ENCODE data around the gene LCN9.

Gene LCN9

DNA sequence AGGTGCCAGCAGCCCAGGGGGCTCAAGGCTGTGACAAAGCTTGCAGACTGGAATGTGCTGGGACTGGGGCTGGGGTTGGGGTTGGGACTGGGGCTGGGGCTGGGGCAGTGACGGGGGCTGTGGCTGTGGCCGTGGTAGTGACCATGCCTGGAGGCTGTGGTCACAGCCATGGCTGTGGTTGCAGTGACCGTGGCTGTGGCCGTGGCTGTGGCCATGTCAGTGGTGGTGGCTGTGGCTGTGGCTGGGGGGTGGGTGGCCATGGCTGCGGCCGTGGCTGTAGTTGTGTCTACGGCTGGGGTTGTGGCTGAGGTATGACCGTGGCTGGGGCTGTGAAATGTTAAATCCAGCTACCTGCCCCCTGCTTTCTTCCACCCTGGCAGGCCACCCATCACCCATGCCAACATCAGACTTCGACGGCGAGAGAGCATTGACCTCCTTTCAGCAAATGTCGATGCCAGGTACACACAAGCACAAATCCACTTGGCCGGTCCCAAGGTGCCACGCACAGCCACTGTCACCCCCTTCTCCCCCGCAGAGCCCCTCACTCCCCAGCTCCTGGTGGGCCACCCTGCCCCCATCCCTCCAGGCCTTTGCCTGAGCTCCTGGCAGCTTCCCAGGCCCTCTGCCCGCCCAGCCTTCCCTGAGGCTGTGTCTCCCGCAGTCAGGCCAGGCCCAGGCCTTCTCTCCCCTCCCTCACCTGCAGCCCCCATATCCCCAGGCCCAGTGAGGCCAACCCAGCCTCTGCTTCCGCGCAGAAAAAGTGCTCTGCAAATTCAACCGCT lies 15.3 kb downstream of the LCN9 start:
- Histone ChIP-seq H3K4me3 (ENCODE audit: low read depth, low read length) (no peak overlapping the region), H3K27me3 (ENCODE audit: control insufficient read depth, insufficient read depth, low read length) (no peaks in the 10 kb centered on the region), H3K9me3 (ENCODE audit: control insufficient read depth, insufficient read depth, low read length) (no peaks in the 10 kb centered on the region), H3K36me3 (ENCODE audit: control insufficient read depth, insufficient read depth, low read length) (no peaks in the 10 kb centered on the region), H3K9ac (ENCODE audit: low read depth, low read length) (no peak overlapping the region), H3K4me1 (ENCODE audit: control insufficient read depth, insufficient read depth, low read length) (no peaks in the 10 kb centered on the region)

DNA sequence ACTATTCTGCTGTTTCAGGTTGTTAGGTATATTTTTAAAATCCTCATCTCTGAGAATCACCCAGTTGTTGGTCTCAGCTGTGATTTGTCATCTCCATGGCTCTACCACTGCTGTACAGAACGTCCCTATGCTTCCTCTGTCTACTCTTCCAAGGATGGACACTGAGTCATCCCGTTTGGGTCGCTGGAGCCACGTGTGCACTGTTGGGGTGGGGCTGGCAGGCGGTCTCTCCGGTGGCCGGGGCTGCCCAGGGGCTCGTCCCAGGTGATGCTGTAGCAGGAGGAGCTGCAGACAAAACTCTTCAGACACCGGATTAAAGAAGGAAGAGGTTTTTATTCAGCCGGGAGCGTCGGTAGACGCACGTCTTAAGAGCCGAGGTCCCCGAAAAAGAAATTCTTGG lies 16.9 kb downstream of the LCN9 start:
- Histone ChIP-seq H3K4me3 (ENCODE audit: low read depth, low read length) (no peak overlapping the region), H3K4me1 (ENCODE audit: control insufficient read depth, insufficient read depth, low read length) (no peaks in the 10 kb centered on the region), H3K9me3 (ENCODE audit: control insufficient read depth, insufficient read depth, low read length) (no peaks in the 10 kb centered on the region), H3K9ac (ENCODE audit: low read depth, low read length) (no peak overlapping the region), H3K27me3 (ENCODE audit: control insufficient read depth, insufficient read depth, low read length) (no peaks in the 10 kb centered on the region), H3K36me3 (ENCODE audit: control insufficient read depth, insufficient read depth, low read length) (no peaks in the 10 kb centered on the region)

DNA sequence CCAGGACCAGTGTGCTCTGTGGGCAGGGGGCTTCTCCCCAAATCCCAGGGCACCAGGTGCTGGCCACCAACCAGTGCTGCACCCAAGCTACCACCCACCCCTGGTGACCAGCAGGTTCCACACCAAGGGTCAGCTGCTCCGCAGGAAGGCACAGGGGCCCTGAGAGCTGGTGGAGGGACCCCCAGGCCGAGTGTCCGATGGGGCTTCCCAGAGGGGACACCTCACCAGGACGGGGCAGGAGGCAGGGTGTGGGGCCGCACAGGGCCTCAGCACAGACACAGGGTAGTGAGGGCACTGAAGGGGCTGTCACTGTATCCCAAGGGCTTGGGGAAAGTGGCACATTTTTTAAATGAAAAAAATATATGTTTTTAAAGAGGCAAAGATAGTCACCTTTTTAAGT lies 18.1 kb downstream of the LCN9 start:
- H3K27me3 ChIP-seq (ENCODE audit: control insufficient read depth, insufficient read depth, low read length): no peaks in the 10 kb centered on the region
- no peaks in the 10 kb centered on the region for H3K4me1 ChIP-seq (ENCODE audit: control insufficient read depth, insufficient read depth, low read length)
- H3K36me3 ChIP-seq (ENCODE audit: control insufficient read depth, insufficient read depth, low read length): no peaks in the 10 kb centered on the region
- no peak overlapping the region for H3K4me3 ChIP-seq (ENCODE audit: low read depth, low read length)
- H3K9me3 ChIP-seq (ENCODE audit: control insufficient read depth, insufficient read depth, low read length): no peaks in the 10 kb centered on the region
- no peak overlapping the region for H3K9ac ChIP-seq (ENCODE audit: low read depth, low read length)

DNA sequence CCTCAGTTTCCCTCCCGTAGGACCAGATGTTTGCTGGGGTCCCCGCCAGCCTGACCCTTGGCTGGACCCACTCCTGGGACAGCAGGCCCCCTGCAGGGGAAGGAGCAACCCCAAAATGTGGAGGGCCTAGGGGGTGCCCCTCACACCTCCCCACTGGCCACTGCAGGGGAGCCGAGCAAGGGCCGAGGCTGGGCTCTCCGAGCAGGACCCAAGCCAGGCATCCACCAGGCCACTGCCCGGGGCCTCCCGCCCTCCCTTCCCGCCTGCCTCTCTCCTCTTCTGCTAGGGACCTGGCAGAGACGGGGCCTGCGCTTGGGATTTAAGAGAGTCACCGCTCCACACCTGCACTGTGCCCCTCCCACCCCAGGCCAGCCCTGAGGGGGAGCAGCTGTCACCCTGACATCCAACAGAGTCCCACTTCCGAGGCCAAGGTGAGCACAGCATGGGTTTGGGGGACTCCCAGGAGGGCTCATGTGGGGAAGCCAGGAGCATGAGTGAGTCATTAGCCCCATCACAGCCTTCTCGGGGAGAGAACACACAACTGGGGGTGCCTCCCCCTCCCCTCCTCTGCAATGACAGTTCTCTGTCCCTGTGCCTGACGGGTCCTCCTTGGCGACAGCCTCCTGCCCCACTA lies 20.4 kb downstream of the LCN9 start:
- Histone ChIP-seq H3K9ac (ENCODE audit: low read depth, low read length) (no peak overlapping the region), H3K4me1 (ENCODE audit: control insufficient read depth, insufficient read depth, low read length) (no peaks in the 10 kb centered on the region), H3K27me3 (ENCODE audit: control insufficient read depth, insufficient read depth, low read length) (no peaks in the 10 kb centered on the region), H3K4me3 (ENCODE audit: low read depth, low read length) (no peak overlapping the region), H3K9me3 (ENCODE audit: control insufficient read depth, insufficient read depth, low read length) (no peaks in the 10 kb centered on the region), H3K36me3 (ENCODE audit: control insufficient read depth, insufficient read depth, low read length) (no peaks in the 10 kb centered on the region)

DNA sequence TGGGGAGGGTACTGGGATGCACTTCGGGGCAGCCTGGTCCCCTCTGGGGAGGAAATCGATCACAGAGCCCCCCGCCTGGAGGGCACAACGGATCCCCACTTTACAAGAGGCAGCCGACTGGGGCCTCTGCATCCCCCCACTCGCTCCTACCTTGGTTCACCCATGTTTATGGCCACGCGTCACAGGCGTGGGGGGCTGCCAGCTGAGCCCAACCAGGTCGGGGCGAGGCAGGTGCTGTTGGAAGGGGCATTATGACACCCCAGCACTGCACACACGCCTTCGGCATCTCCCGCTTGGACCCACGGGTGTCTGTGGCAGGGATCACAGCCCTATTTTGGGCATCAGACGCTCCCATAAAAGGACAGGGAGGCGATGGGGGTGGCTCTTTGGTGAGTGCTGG lies 21.6 kb downstream of the LCN9 start:
- Histone ChIP-seq H3K36me3 (ENCODE audit: control insufficient read depth, insufficient read depth, low read length) (no peaks in the 10 kb centered on the region), H3K4me3 (ENCODE audit: low read depth, low read length) (no peak overlapping the region), H3K9me3 (ENCODE audit: control insufficient read depth, insufficient read depth, low read length) (no peaks in the 10 kb centered on the region), H3K4me1 (ENCODE audit: control insufficient read depth, insufficient read depth, low read length) (no peaks in the 10 kb centered on the region), H3K27me3 (ENCODE audit: control insufficient read depth, insufficient read depth, low read length) (no peaks in the 10 kb centered on the region), H3K9ac (ENCODE audit: low read depth, low read length) (no peak overlapping the region)

DNA sequence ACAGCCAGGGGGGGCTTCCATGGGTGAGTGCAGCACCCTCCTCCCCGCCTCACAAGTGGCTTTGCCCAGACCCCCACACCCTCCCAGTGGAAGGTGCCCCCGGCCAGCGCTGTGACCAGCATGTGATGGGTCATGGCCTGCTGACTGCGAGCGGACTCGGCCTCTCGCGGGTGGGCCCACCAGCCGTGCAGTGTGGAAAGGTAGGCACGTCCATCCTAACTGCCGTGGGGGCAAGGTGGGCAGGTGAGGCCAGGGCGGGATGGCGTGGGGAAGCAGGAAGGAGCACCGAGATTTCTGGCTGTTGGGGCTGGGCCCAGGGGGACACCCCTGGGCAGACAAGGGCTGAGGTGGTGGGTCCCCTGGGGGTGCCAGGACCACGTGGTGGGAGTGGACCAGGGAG lies 24.1 kb downstream of the LCN9 start:
- Histone ChIP-seq H3K9ac (ENCODE audit: low read depth, low read length) (no peak overlapping the region), H3K27me3 (ENCODE audit: control insufficient read depth, insufficient read depth, low read length) (no peaks in the 10 kb centered on the region), H3K9me3 (ENCODE audit: control insufficient read depth, insufficient read depth, low read length) (no peaks in the 10 kb centered on the region), H3K36me3 (ENCODE audit: control insufficient read depth, insufficient read depth, low read length) (no peaks in the 10 kb centered on the region), H3K4me1 (ENCODE audit: control insufficient read depth, insufficient read depth, low read length) (no peaks in the 10 kb centered on the region), H3K4me3 (ENCODE audit: low read depth, low read length) (no peak overlapping the region)

DNA sequence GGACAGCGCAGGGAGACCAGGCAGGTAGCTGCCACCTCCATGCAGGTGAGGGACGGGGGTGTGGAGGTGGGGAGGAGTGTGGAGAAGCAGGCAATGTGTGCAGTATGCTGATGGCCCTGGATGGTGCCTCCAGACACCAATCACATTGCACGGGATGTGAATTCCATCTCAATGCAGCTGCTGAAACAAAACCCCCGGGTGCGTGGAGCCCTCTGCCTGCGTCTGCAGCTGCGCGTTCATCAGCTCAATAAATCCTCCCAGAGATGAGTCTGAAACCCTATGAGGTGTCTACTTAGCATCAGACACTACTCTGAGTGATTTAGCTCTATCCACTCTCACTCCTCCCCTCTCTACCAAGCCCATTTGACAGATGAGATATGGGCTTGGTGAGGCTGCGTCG lies 25.9 kb downstream of the LCN9 start:
- Histone ChIP-seq H3K4me1 (ENCODE audit: control insufficient read depth, insufficient read depth, low read length) (no peaks in the 10 kb centered on the region), H3K36me3 (ENCODE audit: control insufficient read depth, insufficient read depth, low read length) (no peaks in the 10 kb centered on the region), H3K9me3 (ENCODE audit: control insufficient read depth, insufficient read depth, low read length) (no peaks in the 10 kb centered on the region), H3K27me3 (ENCODE audit: control insufficient read depth, insufficient read depth, low read length) (no peaks in the 10 kb centered on the region), H3K4me3 (ENCODE audit: low read depth, low read length) (no peak overlapping the region), H3K9ac (ENCODE audit: low read depth, low read length) (no peak overlapping the region)

DNA sequence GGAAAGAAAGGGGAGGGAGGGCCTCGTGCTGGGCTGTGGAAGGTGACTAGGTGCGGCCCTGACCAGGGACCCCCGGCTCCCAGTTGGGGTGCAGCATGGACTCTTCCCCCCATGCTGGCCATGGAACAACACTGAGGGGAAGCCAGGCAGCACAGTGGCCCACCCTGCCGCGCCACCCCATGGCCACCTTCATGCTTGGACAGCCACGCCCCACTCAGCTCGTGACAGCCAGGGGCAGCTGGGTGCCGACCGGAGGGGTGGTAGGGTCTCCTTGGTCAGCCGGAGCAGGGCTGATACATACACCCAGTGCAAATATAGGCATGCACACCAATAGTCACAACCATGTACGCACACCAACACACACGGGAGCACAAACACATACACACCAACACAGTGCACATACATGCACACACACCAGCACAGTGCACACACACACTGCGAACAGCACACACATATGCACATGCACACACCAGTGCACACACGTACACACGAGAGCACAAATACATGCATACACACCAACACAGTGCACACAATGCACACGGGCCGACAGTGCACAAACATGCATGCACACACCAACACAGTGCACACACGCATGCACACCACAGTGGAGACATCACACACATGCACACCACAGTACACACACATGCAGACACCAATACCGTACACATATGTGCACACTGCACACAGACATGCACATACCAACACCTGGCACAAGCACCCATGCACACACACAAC lies 27.9 kb downstream of the LCN9 start:
- no peaks in the 10 kb centered on the region for H3K36me3 ChIP-seq (ENCODE audit: control insufficient read depth, insufficient read depth, low read length)
- H3K9ac ChIP-seq (ENCODE audit: low read depth, low read length): no peak overlapping the region
- no peaks in the 10 kb centered on the region for H3K27me3 ChIP-seq (ENCODE audit: control insufficient read depth, insufficient read depth, low read length)
- H3K4me3 ChIP-seq (ENCODE audit: low read depth, low read length): no peak overlapping the region
- H3K4me1 ChIP-seq (ENCODE audit: control insufficient read depth, insufficient read depth, low read length): no peaks in the 10 kb centered on the region
- H3K9me3 ChIP-seq (ENCODE audit: control insufficient read depth, insufficient read depth, low read length): no peaks in the 10 kb centered on the region

DNA sequence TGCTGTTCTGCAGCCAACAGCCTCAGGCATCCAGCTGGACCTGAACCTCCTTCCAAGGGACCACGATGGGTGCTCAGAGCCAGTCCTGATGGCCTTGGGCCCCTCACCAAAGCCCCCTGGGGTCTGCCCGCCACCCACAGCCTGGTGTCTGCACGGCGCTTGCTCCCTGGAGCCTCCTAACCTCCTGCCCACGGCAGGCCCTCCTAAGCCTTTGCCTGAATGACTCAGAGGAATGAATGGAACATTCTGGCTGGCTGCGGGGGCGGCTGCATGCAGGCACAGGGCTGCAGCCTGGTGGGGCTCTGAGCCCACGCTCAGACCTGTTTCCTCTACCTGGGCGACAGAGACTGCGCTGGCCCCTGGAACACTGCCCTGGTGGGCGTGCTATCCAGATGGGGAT lies 29.3 kb downstream of the LCN9 start:
- Histone ChIP-seq H3K4me1 (ENCODE audit: control insufficient read depth, insufficient read depth, low read length) (no peaks in the 10 kb centered on the region), H3K27me3 (ENCODE audit: control insufficient read depth, insufficient read depth, low read length) (no peaks in the 10 kb centered on the region)

DNA sequence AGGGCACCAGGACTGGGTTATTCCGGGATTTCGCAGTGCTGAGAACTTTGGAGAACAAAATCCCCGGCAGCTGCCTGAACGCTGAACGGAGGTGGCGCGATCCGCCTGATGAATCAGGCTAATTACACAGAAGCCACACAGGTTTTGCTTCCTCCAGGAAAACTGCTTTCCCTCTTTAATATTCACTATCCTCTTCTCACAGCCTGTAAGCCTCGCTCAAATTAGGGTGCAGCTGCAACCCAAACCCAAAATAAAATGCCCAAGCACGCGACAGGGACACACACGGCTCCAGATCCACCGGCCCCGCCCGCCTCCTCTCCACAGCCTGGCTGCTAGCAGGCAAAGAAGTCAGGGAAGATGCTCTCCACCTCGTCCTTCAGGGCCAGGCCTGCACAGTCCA lies 30.2 kb downstream of the LCN9 start:
- no peaks in the 10 kb centered on the region for H3K27me3 ChIP-seq (ENCODE audit: control insufficient read depth, insufficient read depth, low read length)
- H3K36me3 ChIP-seq (ENCODE audit: control insufficient read depth, insufficient read depth, low read length): no peaks in the 10 kb centered on the region
- no peak overlapping the region for H3K9ac ChIP-seq (ENCODE audit: low read depth, low read length)
- H3K9me3 ChIP-seq (ENCODE audit: control insufficient read depth, insufficient read depth, low read length): no peaks in the 10 kb centered on the region
- H3K4me3 ChIP-seq (ENCODE audit: low read depth, low read length): no peak overlapping the region
- no peaks in the 10 kb centered on the region for H3K4me1 ChIP-seq (ENCODE audit: control insufficient read depth, insufficient read depth, low read length)

More for the DNA sequence above, 29.3 kb downstream of the LCN9 start:
- Histone ChIP-seq H3K9me3 (ENCODE audit: control insufficient read depth, insufficient read depth, low read length) (no peaks in the 10 kb centered on the region), H3K9ac (ENCODE audit: low read depth, low read length) (no peak overlapping the region), H3K4me3 (ENCODE audit: low read depth, low read length) (no peak overlapping the region), H3K36me3 (ENCODE audit: control insufficient read depth, insufficient read depth, low read length) (no peaks in the 10 kb centered on the region)

DNA sequence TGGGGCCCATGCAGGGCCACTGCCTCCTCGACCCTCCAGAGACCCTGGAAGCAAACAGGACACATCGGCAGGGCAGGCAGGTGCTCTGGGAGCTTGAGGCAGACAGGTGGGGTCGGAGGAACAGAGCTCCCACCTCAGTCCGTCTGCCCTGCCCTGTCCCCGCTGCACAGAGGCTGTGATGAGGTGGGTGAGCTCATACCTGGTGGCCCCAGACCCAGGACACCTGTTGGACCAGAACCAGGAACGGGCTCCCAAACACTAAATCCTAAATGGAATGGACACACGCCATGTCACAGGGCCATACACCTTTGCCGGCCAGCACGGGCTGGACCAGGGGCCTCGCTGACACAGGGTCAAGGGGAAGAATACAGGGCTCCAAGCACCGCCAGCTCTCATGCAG lies 30.7 kb downstream of the LCN9 start:
- H3K27me3 ChIP-seq (ENCODE audit: control insufficient read depth, insufficient read depth, low read length): no peaks in the 10 kb centered on the region
- no peaks in the 10 kb centered on the region for H3K9me3 ChIP-seq (ENCODE audit: control insufficient read depth, insufficient read depth, low read length)
- H3K4me3 ChIP-seq (ENCODE audit: low read depth, low read length): no peak overlapping the region
- no peak overlapping the region for H3K9ac ChIP-seq (ENCODE audit: low read depth, low read length)
- no peaks in the 10 kb centered on the region for H3K36me3 ChIP-seq (ENCODE audit: control insufficient read depth, insufficient read depth, low read length)
- no peaks in the 10 kb centered on the region for H3K4me1 ChIP-seq (ENCODE audit: control insufficient read depth, insufficient read depth, low read length)

DNA sequence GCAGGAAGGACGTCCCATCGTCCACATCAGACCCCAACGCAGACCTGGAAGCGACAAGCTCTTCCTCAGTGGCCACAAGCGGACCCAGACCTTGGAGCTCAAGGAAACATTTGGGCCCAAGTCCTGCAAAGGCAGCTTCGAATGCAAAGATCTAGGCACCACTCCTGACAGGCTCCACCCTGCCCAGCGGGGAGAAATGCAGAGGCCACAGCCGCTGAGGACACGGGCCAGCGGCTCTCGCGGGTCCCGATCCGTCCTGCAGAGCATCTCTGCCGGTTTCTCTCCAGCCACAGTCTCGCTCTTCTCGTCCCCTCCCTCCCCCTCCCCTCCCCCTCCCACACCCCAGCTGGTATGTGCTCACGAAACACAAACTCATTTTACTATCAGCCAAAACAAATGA lies 31.3 kb downstream of the LCN9 start:
- no peaks in the 10 kb centered on the region for H3K36me3 ChIP-seq (ENCODE audit: control insufficient read depth, insufficient read depth, low read length)
- no peaks in the 10 kb centered on the region for H3K9me3 ChIP-seq (ENCODE audit: control insufficient read depth, insufficient read depth, low read length)
- no peak overlapping the region for H3K4me3 ChIP-seq (ENCODE audit: low read depth, low read length)

More for the DNA sequence above, 31.3 kb downstream of the LCN9 start:
- no peaks in the 10 kb centered on the region for H3K27me3 ChIP-seq (ENCODE audit: control insufficient read depth, insufficient read depth, low read length)
- H3K9ac ChIP-seq (ENCODE audit: low read depth, low read length): no peak overlapping the region
- no peaks in the 10 kb centered on the region for H3K4me1 ChIP-seq (ENCODE audit: control insufficient read depth, insufficient read depth, low read length)

Measured in iPS-15b (cell line).